ENCODE data around the gene TTC3.
"Not testable (repeated sequence)": the region's sequence is repeated elsewhere in the genome, so short reads cannot be mapped to it uniquely, and the experiment has no call there.

TTC3 gene

DNA sequence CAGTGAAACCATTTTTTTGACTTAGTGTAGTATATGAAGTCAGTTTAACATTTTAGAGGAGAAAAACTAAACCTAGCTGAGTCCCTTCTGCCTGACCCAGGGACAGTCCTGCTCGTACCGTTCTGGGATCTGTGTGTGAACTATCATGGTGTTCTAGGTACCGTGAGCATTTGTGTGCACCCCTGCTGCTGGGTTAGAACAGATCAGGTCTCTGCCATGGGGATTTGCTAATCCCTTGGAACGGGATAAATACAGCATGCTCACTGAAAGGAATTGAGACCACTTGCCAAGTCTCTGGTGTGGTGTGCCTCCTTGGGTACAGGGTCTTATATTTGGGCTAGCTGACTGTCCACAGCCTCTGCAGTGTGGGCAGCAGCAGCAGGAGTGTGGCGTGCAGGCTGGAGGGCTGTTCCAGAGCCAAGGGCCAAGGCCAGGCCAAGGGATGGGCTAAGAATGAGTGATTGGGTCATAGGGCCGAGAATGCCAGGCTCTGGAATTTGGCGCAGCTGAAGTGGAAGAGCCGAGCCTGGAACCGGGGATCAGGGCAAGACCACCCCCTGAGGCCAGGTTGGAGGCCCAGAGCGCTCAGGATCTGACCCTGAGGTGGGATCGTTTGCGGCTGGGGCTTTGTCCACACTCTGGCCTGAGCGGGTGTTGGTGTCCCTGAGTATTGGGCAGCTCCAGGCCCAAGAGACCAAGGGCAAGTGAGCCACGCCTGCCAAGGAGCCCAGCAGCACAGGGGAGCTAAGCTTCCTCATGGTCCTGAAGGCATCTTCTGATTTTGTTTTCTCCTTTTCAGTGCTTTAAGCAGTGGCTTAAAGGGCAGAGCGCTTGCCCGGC is 127.8 kb downstream of the TTC3 start:
- DNase-seq, result no peak

DNA sequence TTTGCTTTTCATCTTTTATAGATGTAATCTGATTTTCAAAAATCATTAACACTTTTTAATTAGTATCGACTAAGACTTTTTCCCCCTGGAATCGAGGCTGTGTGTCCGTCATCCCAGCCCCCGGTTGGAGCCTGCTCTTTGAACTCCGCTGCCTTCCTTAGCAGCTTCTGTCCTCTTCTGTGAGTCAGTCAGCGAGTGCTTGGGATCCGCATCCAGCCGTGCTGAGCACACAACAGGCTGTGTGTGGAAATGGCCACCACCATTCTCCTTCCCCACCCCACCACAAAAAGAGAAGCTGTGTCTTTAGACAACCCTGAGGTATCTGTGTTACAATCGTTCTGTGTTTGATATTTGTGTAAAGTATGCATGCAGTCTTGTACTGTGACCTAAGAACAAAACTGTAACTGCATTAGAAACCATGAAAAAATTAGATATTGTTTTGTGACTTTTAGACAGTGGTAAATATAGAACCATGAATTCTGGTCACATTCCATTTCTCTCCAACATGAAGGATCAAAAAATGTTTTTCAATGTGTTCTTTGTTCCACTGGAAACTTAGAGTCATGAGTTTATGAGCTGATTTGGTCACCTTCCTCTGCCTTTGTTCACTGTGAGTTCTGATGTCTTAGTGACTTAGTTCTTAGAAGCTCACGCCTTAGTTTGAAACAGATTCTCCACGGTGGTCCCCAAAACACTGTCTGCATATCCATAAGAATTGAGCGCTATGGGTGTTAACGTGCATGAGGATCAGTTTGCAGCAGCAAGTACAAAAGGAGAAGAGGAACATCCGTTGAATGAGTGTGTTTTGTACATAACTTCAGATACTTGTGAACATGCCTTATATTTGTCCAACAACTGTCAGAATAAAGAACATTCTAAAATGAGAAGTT is 129.4 kb downstream of the TTC3 start:
- no peak for DNase-seq

DNA sequence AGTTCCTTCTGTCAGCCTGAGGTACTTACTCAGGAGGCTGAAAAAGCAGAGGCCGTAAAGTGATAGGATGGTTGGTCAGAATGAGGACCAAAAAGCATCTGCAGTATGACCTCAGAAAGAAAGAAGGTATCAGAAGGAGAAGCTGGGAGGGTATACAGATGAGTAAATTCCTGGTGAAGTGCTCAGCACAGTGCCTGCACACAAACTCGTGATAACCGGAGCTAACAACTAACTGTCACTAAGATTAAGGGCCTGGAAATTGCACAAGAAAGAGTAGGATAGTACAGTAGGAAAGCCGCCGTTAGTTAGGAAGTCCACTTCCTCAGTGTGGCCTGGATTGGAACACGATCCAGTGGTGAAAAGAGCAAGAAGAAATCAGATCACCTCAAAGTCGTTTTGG is 131.5 kb downstream of the TTC3 start:
- no peak for DNase-seq

DNA sequence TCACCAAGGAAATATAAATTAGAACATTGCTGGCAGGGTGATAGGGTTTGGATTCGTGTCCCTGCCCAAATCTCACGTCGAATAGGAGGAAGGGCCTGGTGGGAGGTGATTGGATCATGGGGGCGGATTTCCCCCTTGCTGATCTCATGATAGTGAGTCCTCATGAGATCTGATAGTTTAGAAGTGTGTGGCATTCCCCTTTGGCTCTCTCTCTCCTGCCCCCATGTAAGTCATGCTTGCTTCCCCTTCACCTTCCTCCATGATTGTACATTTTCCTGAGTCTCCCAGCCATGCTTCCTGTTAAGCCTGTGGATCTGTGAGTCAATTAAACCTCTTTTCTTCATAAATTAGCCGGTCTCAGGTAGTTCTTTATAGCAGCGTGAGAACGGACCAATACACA is 133.4 kb downstream of the TTC3 start:
- no peak for DNase-seq

DNA sequence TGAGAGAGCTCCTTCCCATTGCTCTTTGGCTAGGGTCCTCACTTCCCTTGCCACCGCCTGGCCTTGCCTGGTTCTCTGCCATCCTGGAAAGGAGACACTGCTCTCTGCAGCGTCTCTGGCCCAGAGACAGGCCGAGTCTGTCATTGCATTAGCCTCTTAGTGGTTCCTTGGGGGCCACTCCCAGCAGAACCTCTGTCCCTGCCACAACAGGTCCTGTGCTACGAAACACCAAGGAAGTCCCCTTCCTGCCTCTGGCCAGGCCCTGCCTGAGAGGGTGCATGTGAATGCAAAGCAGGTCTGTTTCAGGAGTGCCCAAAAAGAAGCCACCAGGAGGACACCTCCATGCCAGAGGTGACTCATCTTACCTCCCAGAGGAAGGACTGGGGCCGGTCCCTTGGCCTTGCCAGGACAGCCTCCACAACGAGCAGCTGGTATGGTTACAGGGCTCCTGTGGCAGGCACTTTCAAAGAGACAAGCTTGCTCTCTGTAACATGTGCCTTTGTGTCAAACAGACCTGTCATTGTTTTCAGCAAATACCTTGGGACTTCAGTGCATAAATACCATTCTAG is 134.5 kb downstream of the TTC3 start:
- DNase-seq, result peak in 1 of 2 experiments; percentile 55

DNA sequence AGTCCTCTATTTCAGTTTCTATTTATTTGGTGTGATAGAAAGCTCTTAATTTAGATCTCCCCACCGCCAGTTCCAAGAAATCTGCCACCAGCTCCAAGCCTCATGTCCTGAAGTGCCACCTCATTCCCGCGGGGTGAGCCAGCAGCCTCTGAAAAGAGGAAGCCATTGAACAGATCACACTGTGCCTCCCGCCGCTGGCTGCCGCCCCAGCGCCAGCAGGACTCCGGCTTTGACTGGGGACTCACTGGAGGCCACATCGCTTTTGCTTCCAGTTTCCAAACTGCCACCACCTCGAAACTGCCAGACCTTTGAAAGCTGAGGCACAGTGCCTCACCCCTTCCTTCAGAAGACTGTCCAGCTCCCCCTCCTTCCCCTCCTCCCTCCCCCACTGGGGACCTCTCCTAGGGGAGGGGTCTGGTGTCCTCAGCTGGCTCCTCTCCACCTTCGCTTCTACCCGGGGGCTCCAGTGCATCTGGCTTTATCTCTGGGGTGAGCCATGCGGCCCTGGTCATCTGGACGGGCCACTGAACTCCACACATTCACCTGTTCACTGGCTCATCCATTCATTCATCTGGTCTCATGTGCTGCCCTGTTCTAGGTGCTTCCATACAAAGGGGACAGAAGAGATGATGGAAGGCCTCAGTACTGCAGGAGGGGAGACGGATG is 135.1 kb downstream of the TTC3 start:
- peak; percentile 73 to 74 for DNase-seq

DNA sequence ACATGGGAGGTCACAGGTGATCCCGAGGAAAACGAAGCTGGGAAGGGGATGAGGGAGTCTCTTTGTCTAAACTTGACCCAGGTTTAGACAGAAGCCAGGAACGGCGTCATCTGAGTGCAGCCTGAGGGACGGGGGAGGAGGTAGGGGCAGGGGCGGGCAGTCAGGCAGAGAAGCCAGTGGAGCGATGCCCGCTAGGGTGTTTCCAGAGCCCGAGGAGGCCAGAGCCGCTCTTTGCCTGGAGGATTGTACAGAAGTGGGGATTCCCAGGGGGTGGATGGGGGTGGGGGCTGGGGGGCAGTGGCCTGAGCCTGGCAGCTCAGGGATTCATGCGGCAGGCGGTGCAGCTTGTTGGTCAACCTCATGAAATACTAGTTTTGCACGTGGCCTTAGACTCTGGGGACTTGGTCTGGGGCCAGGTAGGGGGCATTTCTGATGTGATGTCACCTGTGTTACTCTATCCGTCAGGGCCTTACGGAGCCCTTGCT is 135.7 kb downstream of the TTC3 start:
- no peak for DNase-seq

DNA sequence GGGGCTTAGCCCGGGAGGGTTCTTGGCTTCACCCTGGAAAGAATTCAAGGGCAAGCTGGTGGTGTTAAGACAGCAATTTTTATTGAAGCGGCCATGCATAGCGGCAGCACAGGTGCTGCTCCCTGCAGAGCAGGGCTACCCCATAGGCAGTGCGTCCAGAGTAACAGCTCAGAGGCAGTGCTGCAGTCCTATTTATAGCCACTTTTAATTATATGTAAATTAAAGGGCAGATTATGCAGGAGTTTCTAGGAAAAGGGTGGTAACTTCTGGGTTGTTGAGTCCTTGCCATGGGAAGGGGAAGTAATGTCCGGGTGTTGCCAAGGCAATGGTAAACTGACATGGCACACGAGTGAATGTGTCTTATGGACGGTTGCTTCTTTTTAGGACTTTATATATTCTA is 137.1 kb downstream of the TTC3 start:
- peak; percentile 6 to 17 for DNase-seq

DNA sequence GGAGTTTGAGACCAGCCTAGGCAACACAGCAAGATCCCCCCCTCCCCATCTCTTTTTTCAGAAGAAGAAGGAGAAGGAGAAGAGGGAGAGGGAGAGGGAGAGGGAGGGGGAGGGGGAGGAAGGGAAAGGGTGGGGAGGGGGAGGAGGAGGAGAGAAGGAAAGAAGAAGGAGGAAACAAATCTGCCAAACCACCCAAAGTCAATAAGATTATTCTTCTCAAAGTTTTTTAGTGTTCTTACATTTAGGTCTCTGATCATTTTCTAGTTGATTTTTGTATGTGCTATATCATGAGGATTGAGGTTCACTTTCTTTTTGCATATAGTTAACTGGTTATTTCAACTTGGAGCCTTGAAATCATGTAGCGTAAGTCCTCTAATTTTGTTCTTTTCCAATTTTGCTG is 137.7 kb downstream of the TTC3 start:
- no peak for DNase-seq

DNA sequence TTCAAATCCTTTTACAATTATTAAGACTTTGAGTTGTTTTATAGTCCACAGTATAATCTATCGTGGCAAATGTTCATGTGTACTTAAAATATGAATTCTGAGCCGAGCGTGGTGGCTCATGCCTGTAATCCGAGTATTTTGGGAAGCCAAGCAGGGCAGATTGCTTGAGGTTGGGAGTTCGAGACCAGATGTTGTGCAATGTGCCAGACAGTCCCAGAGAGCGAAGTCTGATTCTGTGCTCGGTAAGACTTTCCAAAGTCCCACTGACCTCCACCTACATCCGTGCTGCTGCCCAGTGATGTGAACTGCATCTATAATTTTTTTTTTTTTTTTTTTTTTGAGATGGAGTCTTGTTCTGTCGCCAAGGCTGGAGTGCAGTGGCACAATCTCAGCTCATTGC is 141.9 kb downstream of the TTC3 start:
- no peak for DNase-seq

DNA sequence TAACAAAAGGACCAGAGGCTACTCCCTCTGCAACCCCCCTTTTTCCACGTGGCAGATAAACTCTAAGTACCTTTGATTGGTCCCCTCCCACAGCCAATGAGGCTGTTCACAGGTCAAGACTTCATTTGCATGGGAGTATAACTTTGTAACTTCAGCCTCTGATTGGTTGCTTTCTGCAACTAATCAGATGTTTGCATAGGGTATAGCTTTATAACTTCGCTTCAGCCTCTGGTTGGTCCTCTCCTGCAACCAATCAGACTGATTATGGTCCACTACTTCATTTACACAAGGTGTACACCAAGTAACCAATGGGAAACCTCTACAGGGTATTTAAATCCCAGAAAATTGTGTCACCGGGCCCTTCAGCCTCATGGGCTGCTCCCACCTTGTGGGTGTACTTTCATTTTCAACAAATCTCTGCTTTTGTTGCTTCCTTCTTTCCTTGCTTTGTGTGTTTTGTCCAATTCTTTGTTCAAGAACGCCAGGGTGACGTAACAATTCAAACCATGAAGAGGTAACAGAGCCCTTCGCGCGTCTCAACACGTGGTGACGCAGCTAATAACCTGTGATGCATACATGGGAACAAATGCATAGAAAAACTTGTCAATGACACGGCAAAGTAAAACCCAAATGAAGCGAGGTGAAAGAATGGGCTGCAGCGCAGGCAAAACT is 146.8 kb downstream of the TTC3 start:
- DNase-seq, result peak; percentile 34 to 65

DNA sequence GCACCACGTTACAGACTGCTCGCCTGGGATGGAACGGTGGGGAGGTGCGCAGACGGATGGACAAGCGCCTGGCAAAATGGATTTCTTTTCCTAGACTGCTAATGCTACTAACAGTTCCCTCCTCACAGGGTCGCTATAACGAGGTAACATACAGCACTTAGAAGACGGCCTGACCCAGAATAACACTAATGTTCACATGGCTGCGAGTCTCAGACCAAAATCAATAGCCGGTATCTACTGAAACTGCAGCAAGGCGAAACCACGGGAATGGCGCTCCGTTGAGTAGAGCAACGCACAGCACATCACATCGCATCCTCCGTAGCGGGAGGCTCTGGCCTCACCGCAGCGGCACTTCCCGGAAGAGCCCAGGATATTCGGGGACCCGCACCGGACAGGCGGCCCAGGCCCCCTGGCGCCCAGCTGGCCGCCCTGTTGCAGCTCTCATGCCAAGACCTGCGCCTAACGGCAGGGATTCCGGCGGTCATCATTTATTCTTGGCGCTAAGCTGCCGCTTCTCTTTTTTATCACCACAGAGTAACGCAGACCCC is 147.5 kb downstream of the TTC3 start:
- peak; percentile 49 to 65 for DNase-seq

DNA sequence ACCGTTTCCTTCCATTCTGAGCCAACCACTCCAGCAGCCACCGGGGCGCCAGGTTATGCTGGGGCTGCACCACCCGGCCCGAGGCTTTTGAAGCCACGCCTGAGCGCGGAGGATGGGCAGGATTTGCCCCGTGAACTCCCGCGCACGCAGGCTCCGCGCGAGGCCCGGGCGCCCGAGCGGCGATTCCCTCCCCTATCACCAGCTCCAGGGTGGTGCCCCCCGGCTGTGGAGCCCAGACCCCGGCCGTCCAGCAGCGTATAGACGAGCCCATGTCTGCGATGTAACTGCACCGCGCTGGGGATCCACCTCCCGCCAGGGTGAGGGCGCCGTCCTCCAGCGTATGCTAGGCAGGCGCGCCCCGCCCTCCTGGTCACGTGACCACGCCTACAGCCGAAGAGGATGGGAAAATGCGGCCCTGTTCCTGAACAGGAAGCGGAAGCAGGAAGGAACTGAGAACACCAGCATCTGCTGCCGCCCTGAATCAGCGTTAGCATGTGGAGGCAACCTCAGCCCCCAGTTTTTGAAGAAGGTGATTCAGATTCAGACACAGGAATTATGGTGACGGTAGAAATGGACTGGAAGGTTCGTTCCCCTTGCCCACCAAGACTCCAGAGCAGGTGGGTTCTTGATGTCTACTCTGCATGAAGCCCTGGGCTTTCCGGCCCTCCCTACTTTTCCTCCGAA is 148.1 kb downstream of the TTC3 start:
- peak; percentile 95 to 96 for DNase-seq

DNA sequence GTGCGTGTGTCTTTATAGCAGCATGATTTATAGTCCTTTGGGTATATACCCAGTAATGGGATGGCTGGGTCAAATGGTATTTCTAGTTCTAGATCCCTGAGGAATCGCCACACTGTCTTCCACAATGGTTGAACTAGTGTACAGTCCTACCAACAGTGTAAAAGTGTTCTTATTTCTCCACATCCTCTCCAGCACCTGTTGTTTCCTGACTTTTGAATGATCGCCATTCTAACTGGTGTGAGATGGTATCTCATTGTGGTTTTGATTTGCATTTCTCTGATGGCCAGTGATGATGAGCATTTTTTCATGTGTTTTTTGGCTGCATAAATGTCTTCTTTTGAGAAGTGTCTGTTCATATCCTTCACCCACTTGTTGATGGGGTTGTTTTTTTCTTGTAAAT is 149.2 kb downstream of the TTC3 start:
- not testable (repeated sequence) for DNase-seq

DNA sequence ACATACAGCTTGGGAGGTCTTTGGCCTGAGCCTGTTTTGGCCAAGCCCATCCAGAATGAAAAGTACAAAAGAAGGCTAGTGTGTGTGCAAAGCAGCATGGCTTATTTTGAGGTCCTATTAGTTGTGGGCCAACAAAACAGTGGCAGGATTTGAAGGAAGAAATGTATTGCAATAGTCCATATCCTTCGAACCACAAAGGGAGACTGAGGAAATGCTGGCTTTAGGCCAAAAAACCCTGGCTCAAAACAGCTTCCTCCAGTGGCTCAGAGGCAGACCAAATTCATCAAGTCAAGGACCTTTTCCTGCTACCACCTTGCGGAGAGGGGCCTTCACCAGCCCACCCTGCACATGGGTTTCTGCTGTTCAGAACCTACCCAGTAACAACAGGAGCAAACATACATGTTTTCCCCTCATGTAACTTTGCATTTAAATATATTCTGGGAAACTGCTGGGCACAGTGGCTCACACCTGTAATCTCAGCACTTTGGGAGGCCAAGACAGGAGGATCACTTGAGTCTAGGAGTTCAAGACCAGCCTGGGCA is 150.8 kb downstream of the TTC3 start:
- DNase-seq, result no peak

DNA sequence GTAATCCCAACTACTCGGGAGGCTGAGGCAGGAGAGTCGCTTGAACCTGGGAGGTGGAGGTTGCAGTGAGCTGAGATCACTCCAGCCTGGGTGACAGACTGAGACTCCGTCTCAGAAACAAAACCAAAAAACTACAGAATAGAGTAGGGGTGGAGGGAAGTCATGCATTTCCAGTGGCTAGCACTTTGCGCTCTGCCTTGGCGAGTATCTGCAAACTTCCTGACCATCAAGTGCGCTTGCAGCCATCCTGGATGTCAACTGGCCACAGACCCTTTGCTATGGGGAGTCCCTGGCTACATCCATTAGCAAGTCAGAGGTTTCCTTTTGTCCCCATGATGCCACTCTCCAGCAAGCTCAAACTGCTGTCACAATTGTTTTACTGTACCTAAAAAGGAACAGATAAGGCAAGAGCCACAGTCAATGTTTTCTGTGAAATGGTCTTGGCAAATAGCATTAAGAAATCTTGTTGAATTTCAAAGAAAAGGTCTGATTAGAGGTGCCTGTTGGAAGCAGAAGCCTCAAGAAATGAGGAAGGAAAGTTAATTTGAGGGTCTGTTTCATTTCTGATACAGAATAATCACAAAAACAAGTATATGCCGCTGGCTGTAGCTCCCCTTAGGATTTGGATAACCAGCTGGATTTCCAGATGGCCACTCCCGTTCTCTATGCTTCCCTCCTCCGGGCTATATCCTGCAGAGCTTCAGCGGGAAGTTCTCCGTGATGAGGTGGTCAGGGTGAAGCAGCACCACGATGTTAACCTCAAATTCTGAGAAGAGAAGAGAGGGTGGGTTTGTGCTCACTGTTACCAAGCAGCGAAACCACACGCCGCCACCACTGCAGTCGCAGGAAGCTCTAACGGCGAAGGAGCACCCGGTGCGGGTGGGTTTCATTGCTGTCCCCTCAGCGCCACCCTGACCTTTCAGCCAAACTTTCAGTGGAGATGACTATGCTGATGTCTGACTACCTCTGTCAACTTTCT is 152.1 kb downstream of the TTC3 start:
- DNase-seq, result peak; percentile 60 to 68

DNA sequence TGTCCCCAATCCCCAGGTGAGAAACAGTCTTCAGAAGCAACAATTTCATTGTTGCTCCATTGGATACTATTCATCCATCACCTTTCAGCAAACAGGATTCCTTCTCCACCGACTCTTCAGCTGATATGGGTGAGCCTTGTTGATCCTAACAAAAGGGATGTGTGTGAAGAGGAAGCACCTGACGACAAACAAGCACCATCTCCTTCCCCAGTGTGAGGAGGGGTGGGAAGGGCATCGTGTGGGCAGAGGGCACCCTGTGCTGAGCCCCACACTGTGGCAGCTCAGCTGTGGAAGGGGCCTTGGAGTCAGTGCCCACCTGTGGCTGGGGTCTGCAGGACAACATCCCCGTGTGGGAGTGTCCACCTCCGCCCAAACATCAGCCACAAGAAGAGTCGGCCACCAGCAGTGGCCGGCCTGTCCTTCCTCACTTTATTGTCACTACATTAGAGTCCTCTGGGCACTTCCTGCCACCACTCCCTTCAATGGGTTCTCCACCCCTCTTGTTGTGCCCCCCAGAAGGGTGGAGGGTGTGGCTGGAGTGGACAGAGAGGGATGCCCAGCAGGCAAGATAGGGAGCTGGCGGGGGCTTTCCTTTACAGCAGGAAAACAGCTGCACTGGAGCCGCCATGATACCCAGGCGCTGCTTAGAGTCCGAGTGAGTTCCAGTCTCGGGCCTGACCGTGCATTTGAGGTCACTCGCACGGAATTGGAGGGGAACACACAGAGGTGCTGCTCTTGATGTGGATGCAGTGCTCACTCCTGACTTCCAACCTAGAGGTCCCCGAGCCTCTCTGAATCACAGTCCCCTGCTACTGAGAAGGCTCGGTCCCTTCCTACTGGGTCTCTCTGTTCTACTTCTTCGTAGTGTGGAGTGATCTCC is 153.2 kb downstream of the TTC3 start:
- DNase-seq, result peak in 1 of 2 experiments; percentile 10

All from Kasumi-1 (cell line).